D721Med (cell line): Measurements from ENCODE around the gene MARF1.

Experiments used
- DNase-seq: peaks from one replicate; pipeline ENCODE4 v3.0.0; 2011; ENCODE audit warnings: low spot score; ENCODE audit not compliant: insufficient read length
- FAIRE-seq: peaks from 2 replicates; lab custom pipeline; 2011; peaks lifted over from hg19 to GRCh38; lab: Jason Lieb, UNC
- TF ChIP-seq, protein P1 (sequence below): IDR thresholded peaks from 2 replicates; pipeline ENCODE4 v1.5.1; 2012; ENCODE audit warnings: mild to moderate bottlenecking, control low read depth; ENCODE audit not compliant: insufficient read depth; ENCODE audit errors: missing control alignments

Gene MARF1

DNA sequence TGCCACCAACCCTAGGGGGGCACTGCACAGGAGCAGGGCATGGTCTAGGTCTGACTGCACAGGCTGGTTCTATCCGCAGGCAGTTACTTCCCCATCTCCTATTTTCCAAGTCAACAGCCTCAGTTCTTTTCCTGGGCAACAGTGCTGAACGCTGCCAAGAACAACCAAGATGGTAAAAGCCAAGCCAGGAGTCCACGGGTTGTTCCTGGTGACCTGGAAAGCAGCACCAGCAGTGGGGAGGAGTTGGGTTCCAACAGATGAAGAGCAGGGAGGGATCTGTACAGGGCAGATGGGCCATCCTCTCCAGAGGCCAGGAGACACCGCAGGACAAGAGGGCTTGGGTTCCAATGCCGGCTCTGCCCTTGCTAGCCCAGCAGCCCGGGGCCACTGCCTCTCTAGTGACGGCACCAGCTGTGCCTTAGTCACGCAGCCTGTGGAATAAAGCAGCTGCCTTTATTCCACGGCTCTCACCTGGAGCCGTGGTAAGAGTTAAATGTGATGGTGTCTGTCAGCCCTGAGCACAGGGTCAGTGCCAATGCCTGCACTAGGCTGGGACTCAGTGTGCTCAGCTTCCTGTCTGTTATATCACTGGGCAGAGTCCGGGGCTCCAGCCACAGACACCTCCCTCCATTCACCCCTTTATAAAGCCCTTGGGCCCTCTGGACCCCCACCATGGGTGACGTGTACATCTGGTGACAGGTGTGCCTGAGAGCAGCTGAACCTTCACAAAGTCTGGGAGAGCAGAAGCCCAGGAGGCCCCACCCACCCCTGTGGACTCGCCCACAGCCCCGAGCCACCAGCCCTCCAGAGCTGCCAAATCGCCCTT, 44.9 kb downstream of the MARF1 start:
- DNase-seq (no peak), FAIRE-seq (no peak)
- TF ChIP-seq, protein P1, sequence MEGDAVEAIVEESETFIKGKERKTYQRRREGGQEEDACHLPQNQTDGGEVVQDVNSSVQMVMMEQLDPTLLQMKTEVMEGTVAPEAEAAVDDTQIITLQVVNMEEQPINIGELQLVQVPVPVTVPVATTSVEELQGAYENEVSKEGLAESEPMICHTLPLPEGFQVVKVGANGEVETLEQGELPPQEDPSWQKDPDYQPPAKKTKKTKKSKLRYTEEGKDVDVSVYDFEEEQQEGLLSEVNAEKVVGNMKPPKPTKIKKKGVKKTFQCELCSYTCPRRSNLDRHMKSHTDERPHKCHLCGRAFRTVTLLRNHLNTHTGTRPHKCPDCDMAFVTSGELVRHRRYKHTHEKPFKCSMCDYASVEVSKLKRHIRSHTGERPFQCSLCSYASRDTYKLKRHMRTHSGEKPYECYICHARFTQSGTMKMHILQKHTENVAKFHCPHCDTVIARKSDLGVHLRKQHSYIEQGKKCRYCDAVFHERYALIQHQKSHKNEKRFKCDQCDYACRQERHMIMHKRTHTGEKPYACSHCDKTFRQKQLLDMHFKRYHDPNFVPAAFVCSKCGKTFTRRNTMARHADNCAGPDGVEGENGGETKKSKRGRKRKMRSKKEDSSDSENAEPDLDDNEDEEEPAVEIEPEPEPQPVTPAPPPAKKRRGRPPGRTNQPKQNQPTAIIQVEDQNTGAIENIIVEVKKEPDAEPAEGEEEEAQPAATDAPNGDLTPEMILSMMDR = no peak

DNA sequence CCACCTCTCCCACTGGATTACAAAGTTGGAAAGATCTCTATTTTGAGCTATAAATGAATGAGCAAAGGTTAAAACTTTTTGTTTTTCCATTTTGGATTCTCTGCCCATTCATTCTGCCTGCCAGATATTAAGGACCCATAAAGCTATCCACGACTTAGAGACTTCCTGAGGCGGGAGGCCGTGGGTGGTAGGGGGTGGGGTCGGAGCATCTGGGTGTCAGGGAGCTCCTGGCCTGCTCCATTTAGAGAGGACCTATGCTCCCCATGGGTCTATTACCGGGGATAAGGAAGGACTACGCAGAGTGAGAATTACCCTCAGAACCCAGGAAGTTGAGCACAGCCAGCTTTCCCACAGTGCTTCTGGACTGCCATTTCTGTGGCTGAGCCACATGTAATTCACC, 45.8 kb downstream of the MARF1 start:
- TF ChIP-seq, protein P1 = no peak
- DNase-seq (no peak), FAIRE-seq (no peak)

DNA sequence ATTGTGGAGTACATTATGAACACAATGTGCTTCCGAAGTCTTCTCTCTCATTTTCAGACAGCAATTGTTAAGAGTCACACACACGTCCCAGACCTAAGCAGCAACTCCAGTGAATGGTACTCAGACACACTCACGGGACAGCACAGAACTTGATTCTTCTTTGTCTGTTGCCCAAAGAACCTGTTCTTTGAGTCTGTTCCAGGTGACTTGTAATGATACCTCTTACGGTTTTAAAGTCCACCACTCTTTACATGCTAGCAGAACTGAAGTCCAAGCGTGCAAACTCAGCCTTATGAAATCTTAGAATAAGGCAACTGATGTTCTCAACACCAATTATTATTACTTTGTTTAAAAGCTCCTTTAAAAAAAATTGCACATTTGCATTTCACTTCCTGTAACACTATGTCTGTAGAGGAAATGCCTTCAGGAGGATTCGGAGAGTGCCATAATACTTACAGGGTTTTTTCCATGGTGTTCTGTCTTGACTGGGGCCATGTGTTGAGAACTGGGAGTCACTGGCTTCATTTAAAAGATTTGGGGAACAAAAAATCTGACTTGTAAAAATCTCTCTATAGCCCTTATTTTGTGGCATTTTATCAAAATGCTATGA, 48.1 kb downstream of the MARF1 start:
- DNase-seq (no peak), FAIRE-seq (no peak)
- TF ChIP-seq, protein P1 = no peak

DNA sequence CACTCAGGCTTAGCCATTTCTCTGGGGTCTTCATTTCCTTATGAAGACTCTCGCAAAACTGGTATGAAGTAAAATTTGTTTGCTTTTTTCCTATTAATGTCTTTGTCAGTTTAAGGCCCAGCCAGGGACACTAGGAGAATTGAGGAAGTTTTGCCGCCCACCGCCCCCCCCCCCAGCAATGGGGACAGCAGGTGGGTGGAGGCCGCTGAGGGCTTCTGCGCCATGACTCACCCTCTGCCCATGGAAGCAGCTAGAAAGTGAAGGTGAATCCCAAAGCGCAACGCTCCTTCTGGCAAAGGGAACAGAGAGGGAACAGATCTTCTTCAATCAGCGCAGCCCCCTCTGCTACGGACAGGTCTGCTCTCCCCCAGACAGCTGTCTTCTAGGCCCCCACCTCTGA, 49.7 kb downstream of the MARF1 start:
- FAIRE-seq = no peak
- no peak for DNase-seq
- TF ChIP-seq, protein P1 = no peak

DNA sequence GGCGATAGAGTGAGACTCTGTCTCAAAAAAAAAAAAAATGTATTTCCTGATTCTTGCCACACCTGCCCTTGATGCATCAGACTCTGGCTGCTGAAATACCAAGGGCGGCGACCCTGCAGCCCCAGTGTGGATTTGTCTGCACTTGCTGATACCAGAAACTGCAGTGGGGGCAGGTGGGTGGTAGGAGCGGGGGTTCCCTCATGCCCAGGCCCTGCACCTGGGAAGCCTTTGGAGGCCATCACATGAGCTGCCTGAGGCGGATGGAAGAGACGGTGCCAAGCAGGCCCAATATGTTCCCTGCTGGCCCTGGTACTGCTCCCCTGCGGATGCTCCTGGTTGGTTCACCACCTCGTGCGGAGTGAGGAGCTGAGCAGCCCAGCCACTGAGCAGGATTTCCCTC, 50.6 kb downstream of the MARF1 start:
- FAIRE-seq = no peak
- TF ChIP-seq, protein P1 = no peak

DNA sequence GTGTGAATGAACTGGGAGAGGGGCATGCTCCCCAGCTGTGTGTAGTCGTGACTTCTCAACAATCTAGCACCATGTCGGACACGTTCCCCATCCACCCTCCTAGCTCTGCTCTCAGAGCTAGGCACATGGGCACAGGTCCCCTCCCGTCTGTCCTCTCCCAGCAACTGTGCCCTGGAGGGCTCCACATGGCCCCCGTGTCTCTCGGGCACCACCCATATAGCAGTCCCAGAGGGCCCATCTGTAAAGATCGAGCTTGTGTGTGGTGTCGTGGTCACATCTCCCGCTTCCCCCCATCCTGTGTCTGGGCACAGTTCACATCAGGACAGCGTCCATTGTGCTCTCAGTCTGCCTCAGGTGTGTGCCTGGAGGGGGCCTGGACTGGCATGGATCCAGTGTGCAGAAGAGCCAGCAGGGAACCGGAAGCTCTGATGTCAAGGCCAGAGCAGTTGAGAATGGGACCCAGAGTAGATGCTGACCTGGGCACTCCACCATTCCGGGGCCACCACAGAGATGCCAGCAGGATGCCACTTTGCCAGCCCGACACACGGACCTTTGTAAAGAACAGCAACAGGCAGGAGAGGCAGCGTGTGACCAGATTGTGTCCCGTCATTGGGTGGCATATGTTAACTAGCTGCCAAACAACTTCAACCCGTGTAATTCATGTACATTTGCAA, 55.7 kb downstream of the MARF1 start:
- DNase-seq (no peak), FAIRE-seq (no peak)
- TF ChIP-seq, protein P1 = no peak

More for the DNA sequence above, 50.6 kb downstream of the MARF1 start:
- no peak for DNase-seq
